ENCODE data around the gene PRDM16.

GRCh38 chr1:3126756-3127678 lies 58.0 kb downstream of the PRDM16 start:
- TF ChIP-seq CTCF (IDR thresholded peaks at IDR 0.05) (no peak), POLR2A (IDR thresholded peaks at IDR 0.05) (no peak)
